ENCODE results near the gene GALNS.
"Not testable (repeated sequence)": the region's sequence is repeated elsewhere in the genome, so short reads cannot be mapped to it uniquely, and the experiment has no call there.

Gene GALNS

DNA sequence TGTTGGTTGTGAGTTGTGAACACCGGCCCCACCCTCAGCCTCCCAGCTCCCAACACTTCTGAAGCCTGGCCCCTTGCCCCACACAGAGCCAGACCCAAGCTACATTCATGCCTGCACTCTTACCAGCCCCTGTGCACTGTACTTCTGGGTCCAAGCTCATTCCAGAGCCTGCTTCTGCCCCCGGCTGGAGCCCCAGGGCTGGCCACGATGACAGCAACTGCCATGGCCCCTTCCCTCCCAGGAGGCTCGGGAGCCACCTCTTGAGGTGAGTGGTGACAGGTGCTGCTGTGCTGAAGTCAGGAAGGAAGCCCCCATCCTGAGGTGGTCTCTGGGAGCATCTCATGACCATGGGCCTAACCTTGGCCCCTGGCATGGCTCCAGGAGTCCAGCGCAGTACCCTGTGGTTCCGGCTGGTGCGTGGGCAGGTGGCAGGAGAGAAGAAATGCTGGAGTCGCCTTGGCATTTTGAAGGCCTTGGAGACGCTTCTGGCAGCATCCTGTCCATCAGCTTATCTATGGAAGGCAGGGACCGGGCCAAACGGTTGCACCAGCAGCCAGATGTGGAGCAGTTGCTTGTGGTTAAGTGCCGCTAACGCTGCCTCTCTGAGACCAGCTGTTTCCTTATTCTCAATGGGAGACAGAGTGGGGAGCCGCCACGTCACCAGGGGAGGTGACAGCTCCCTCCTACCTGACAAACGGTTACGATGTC, 57.0 kb downstream of the GALNS start:
- DNase-seq, result no peak

DNA sequence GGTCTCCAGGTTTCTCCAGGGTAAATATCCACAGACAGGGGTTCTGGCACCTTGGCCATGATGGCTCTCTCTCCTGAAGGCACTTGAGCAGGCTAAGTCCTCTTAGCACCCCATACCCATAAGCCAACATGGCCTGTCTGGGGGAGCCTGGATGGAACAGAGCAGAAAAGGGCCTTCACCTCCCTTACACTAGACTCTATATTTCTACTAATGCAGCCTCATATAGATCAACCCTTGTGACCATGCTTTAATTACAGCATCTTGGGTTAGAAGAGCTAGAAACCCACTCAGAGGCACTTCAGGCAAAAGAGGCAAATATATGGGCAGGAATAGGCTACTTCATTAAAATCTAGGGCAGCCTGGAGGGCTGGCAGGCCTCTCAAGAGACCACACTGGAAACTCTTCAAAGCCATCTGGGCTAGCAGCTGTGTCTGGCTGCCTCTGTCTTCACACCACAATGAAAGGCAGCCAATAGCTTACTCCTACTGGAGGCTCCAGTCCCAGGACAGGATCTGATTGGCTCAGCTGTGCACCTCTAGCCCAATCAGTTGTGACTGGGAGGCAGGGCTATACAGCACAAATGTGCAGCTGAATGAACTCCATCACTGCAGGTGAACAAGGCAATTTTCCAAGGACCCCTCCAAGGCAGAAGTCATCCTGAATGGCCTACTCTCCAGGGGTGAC, 57.8 kb downstream of the GALNS start:
- no peak for DNase-seq

DNA sequence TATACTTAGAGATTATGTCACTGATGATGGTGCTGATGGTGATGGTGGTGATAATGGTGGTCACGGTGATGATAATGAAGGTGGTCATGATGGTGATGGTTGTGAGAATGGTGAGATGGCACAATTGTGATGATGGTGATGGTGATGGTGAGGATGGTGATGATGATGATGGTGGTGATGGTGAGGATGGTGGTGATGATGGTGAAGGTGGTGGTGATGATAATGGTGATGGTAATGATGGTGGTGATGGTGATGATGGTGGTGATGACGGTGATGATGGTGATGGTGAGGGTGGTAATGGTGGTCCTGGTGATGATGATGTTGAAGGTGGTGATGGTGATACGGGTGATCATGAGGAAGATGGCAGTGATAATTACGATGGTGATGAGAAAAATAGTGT, 58.7 kb downstream of the GALNS start:
- DNase-seq, result no peak

DNA sequence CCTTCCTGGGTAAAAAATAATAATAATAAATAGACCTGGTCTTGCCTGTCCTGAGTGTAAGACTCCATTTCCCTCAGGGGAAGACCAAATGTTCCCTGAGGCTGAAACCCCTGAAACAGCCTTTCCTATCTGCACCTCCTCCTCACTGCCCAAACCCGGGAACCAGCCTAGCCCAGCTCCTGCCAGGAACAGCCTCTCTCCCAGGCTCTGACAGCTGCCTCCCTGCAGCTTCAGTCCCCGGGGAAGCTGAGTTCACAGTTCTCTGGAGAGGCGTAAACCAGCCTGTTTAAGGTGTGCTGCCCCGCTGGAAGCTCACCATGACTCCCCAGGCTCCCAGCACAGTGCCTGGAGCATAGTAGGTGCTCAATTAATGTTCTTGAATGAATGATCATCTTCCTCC, 60.5 kb downstream of the GALNS start:
- DNase-seq, result no peak

DNA sequence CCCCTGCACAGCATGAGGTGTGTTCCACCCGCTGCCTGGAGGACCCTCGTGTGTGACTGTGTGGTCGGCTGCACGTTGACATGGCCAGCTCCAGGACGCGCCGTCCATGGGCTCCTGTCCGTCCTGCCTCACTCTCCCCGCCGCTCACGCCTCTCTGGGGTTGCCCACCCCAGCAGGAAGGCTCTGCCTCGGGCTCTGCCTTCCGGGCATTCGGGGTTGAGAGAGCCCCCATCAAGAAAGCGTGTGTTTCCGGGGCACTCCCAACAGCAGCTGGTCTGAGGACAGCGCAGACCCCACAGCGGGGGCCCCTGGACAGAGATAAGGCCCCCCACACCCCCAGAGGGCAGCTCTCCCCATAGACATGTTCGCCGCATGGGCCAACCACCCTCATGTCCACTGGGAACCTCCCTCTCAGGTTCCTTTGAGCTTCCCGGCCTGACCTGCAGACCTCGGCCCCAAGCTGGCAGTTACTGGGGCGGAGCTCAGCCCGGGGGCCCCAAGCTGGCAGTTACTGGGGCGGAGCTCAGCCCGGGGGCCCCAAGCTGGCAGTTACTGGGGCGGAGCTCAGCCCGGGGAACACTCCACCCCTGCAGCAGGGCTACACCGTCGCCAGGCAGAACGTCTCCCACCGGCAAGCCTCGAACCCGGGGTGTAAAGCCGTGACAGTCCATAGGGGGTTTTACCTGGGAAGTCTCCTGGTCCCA, 63.3 kb downstream of the GALNS start:
- no peak for DNase-seq

DNA sequence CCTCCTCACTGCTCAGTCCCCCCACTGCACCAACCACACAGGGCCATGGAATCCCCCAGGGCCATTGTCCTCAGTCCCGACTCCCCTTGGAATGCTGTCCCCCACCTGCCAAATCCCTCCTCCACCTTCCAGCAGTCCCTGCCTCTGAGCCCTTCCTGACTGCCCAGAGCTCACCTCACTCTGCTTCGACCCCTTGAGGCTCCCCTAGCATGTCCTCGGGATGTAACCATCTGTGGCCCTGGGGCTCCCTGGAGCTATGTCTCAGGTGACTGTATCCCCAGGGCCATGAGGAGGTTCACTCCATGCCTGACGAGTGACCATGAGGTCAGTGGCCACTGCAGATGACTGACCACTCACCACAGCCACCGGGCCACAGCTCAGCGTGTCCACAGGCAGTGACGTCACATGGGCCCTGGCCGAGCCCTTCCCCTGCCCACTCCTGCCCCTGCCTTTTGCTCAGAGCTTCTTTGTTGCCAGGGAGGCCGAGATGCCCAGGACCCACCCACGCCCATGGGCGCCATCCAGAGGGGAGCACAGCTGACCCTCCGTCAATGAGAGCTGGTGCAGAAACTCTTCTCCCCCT, 64.0 kb downstream of the GALNS start:
- DNase-seq, result no peak

DNA sequence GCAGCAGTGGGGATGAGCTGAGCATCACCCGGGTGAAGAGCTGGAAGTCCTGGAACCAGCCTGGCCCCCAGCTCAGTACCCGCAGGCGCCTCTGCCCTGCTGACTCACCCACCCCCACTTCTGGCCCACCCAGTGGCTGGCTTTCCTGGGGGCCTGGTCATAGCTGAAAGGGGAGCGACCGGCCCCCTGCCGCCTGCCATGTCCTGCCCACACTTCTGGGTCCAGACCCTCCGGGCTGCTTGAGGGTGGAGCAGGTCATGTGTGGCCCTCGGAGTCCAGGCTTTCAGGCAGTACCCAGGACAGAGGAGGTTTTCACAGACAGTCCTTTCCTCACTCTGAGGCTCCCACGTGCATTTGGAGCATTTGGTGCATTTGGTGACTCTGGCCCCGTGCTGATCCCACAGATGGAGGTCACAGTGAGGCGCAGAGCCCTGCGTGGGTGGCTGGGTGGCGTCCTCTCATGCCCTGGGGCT, 64.6 kb downstream of the GALNS start:
- no peak for DNase-seq

DNA sequence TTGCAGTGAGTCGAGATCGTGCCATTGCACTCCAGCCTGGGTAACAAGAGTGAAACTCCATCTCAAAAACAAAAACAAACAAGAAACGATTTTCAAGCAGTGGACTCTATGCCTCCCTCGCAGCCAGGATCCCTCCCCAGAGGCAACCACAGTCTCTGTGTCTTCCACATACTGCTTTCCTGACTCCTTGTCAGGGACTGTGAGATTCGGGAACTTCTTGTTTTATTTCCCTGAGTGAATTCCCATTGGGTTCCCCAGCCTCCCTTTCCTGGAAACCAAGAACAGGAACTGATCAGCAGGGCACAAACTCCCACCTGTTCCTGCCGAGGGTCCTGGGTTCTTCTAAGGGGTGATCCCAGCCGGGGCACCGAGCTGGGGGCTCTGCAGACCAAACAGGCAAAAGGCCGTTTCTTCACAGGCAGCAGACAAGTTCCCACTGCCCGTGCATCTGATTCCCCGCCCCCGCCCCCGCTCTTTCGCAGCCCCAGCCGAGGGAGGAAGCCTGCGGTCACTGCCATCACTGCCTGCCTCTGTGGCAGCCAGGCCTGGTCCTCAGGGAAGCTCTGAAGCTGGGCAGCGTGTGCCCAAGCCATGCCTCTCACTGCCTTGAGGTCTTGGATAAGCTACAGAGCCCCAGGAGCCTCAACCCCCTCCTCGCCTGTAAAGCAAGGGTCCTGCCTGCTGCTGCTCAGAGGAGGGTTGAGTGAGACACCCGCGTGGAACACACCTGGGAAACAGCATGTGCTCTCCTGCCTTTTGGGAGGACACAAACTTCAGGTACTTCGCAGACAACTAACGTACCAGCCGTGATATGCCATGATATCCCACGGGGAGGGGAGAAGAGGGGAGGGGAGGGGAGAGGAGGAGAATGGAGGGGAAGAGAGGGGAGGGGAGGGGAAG, 66.2 kb downstream of the GALNS start:
- DNase-seq, result peak; percentile 86

DNA sequence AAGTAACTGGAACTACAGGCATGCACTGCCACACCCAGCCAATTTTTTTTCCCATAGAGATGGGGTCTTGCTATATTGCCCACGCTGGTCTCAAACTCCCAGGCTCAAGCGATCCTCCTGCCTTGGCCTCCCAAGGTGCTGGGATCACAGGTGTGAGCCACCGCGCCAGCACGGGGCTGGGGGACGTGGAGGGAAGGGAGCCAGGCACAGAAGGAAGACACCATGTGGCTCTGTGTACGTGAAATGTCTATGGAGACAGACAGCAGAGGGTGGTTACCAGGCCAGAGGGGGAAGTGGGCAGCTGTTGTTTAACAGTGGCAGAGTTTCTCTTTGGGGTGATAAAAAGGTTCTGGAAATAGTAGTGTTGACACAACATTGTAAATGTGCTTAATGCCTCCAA, 67.2 kb downstream of the GALNS start:
- DNase-seq, result no peak

DNA sequence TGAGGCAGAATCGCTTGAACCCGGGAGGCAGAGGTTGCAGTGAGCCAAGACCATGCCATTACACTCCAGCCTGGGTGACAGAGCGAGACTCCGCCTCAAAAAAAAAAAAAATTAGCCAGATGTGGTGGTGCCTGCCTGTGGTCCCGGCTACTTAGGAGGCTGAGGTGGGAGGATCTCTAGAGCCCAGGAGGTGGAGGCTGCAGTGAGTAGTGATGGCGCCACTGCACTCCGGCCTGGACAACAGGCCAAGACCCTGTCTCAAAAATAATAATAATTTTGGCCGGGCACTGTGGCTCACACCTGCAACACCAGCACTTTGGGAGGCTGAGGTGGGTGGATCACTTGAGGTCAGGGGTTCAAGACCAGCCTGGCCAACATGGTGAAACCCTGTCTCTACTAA, 68.0 kb downstream of the GALNS start:
- DNase-seq, result not testable (repeated sequence)

DNA sequence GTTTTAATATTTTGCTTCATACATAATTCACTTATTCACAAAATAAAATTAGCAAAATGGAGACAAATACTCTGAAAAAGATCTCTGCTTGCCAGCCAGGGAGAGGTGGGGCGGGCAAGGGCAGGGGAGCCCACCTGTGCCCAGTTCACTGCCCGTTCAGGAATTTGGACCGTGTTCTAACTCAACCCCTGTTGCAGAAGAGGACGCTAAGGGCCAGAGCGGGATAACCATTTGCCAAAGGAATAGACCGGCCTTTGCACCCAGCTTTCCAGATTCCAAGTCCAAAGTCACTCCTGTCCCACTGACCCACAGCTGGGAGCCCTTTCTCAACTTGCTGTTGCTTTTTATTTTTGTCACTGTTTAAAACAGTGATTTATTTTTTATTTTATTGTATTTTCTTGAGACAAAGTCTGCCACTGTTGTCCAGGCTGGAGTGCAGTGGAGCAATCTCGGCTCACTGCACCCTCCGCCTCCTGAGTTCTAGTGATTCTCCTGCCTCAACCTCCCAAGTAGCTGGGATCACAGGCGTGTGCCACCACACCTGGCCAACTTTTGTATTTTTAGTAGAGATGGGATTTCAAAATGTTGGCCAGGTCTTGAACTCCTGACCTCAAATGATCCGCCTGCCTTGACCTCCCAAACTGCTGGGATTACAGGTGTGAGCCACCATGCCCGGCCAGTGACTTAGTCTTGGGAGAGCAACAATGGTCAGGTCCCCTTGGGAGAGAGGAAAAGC, 69.0 kb downstream of the GALNS start:
- DNase-seq, result no peak

DNA sequence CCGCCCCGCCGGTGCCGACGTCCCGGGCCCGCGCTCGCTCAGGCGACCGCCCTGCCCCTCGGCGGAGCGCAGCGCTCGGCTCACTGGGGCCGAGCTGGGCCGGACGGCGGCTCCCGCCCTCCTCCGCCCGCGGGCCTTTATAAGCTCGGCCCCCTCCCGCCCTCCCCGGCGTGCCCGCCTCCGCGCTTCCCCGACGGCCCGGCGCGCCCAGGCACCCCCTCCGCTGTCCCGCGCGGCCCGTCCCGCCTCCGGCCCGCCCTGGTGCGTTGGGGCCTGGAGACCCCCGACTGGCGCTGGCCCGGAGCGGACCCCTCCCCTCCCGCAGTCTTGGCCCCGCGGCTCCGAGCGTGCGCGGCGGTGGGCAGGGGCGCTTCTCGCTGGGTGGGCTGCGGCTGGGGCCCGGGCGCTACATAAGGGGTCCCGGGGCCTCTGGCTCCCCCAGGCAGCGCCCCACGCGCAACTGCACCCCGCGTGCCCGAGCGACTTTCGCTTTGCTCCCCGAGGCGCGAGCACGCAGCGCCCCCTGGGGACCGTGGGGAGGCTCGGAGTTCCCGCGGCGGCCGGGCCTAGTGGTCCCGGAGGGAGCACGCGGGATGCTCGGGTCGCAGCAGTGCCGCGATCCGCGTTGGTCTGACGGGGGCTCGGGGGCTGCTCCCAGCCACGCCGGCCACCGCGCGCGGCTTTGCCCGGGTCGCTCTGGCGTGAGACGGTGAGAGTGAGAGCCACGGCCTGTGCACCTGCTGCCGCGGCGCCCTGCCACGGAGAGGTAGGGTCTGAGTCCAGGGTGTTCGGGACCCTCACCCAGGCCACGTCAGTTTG, 71.4 kb downstream of the GALNS start, which contains the start of gene PIEZO1:
TSS of gene PIEZO1 (minus strand) at position 115 of the 819 bp plus-strand sequence. CDS start 256 bp downstream, outside the sequence.
- peak; percentile 94 for DNase-seq

DNA sequence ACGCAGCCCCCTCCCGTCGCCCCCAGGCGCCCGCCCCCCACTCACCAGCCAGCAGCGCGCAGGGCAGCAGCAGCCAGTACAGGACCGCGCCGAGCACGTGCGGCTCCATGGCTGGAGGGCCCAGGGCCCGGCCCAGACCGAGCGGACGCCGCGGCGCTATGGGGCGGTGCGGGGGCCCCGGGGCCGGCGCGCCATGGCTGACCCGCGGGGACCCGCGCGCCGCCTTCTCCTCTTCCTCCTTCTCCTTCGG, 72.0 kb downstream of the GALNS start:
- DNase-seq, result no peak

DNA sequence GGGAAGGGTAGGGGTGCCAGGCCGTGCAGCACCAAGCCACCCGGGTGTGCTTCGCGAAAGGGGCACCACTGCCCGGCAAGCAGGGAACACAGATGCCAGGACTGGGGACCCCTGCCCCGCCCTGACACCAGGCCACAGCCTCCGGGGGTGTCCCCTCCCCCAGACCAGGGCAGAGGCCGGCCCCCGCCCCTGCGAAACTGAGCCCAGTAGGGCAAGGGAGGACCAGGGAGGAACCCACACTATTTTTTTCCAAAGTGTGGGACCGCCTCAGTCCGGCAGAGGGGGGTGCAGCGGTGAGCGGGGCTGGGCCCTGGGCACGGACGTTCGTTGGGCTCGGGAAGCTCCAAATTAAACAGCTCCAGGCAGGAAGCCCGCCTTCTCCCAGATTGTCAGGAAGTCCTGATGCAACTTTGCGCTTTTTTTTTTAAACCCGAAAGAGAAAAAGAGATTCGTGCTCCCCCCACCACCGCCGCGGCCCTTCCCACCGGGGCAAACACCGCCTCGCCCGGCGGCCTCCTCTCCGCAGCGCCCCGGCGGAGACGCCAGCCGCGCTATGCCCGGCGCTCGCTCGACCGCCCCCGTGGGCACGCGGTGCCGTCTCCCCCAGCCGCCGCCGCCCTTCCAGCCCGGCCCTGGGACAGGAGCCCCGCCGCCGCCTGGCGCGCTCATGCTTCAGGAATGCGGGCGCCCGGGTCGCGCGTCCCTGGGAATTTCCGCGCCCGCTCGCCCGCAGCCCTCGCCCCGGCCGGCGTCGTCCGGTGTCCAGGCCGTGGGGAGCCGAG, 72.5 kb downstream of the GALNS start:
- DNase-seq, result peak; percentile 83

DNA sequence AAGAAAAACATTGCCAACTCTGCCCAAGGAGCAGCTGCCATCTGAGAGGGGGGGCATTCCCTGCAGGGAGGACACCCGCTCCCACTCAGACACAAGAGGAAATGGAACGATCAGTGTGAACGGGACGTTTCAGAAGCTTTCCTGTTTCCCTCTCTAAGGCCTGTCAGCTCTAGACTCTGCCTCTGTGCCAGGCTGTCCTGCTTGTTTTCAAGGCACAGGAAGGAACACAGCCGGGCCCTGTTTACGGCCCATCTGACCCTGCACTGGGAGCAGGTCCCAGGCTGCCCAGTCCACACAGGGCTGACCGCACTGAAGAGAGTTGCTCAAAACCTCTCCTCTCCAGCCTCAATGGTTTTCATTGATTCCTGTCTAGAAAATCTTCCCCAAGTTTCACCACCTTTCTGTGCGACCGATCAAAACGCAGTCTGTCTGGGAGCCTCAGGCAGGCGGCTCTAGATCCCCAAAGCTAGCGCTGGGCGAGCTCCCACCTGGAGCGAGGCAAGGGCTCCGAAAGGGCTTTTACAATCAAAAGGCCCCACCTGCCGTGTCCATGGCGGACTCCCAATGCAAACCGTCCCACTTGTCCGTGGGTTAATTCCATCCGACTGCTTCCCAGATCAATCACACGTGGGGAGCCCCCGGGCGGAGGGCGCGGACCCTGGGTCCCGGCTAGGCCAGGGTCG, 73.2 kb downstream of the GALNS start:
- DNase-seq, result peak; percentile 74

DNA sequence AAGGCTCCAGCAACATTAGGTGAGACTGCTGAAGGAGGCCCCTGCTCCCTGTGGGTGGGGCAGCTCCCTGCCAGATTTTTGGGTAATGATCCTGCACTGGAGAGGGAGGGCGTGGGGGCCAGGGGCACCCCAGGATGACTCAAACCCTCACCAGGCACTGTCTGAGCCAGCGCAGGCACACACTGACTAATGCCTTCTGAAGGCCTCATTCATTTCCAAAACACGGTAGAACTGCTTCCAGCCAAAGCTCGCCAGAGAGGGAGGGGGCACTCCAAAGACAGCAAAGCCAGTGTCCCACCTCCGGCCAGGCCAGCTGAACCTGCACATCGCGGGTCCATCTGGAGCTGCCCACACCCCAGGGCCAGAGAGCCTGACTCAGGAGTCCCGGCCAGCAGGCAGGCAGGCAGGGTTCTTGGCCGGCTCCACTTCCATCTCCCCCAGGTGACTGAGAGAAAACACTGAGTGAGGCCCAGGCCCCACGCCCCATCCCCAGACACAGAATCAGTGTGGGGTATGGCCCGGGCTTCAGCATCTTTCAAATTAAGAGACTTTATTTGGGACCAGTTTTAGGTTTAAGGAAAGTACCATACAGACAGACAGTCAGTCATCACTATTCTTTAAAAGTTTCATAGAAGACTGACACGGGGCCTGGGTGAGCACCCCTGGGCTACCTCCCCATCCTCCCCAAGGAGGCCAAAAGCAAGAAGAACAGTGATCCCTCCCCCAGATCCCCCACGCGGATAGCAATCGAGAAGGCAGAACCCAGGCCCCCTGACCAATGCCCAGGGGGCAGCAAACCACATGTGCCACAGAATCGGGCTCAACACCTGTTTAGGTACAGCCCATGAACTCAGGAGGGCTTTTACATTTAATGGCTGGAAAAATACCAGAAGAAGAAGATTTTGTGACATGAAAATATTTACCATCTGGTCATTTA, 74.0 kb downstream of the GALNS start:
- DNase-seq, result peak; percentile 93

DNA sequence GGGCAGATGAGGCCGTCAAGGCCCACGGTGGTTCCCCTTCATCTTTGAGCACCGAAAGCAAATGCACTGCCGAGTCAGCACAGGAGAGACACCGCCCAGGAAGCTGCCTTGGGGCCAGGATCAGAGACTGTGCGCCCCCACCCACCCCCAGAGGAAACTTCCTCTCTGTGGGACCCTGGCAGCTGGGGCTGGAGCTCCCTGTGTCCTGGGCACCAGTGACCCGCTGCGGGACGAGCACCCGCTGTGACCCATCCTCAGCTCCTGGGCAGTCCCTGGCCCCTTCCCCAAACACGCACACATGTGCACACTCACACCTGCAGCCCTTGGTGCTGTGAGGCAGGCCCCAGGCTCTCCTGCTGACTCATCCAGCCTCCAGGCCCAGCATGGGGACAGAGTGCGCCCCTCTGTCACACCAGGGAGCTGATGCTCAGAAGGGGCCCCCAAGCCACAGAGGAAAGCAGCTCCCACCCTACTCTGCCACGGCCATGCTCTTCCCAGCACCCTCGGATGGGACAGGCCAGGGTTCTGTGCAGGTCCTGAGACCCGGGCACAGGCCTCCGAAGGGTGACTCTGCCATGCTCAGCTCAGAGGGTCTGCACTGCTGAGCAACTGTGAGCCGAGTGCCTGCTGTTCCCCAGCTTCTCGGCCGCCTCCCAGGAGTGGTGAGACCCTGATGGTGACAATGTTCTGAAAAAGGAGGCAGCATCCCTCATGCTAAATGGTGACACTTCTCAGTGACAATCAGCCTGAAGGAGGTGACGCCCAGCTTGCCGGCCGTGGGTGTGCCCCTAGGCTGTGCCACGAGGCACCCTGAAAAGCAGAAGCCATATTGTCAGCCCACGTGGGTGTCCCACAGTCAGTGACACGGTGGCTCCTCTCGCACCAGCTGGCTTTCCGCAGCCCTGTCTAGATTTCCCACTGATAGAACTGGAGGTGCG, 75.3 kb downstream of the GALNS start:
- DNase-seq, result peak; percentile 91

Data from activated effector memory CD4-positive, alpha-beta T cell treated with anti-CD3 and anti-CD28 coated beads, Interleukin-2, amount 50 U/mL, for 16 hours (primary cell).